Gastroesophageal sphincter (tissue), 3 donors: ENCODE data around the gene HAX1.

Source experiments
- POLR2A ChIP-seq, 2 donors: fragments of 450-650 bp; IDR thresholded peaks; one replicate each; pipeline ENCODE4 v1.6.1; 2017; ENCODE audit warnings: antibody characterized with exemption in 2 of 2, mild to moderate bottlenecking in 2 of 2, moderate library complexity in 1 of 2
- TF ChIP-seq, protein P1 (sequence below), 4 experiments: fragments of 200-600 bp in 2 of 4; fragments of 450-650 bp in 2 of 4; sonication (generic) in 1 of 4; IDR thresholded peaks; one replicate each; pipeline ENCODE4 v1.5.1; 2017 to 2019; ENCODE audit warnings: antibody characterized with exemption in 4 of 4, mild to moderate bottlenecking in 2 of 4, moderate library complexity in 2 of 4

DNA sequence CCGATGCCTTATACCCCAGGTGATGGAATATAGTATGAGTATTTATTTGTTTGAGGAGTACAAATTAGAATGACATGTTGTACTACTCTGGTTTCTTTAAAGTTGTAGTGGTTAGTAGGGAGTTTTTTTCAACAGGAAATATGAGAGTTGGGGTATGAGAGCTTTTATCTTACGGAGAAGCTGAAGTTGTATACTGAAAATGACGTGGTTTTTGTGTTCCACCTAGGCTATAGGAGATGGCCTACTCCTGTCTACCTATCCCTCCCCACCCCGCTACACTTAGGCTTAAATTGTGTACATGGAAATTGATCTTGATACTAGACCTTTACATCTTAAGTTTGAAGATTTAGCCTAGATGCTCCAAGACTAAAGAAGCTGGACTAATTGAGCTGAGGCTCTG is 6.8 kb upstream of the HAX1 start:
- no peak for TF ChIP-seq POLR2A (IDR thresholded peaks at IDR 0.05)
- TF ChIP-seq, protein P1, sequence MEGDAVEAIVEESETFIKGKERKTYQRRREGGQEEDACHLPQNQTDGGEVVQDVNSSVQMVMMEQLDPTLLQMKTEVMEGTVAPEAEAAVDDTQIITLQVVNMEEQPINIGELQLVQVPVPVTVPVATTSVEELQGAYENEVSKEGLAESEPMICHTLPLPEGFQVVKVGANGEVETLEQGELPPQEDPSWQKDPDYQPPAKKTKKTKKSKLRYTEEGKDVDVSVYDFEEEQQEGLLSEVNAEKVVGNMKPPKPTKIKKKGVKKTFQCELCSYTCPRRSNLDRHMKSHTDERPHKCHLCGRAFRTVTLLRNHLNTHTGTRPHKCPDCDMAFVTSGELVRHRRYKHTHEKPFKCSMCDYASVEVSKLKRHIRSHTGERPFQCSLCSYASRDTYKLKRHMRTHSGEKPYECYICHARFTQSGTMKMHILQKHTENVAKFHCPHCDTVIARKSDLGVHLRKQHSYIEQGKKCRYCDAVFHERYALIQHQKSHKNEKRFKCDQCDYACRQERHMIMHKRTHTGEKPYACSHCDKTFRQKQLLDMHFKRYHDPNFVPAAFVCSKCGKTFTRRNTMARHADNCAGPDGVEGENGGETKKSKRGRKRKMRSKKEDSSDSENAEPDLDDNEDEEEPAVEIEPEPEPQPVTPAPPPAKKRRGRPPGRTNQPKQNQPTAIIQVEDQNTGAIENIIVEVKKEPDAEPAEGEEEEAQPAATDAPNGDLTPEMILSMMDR (IDR thresholded peaks at IDR 0.05) = no peak
